Loucy (cell line): Measurements from ENCODE around the gene OXLD1.

Experiments used
- H2AFZ ChIP-seq: fragments of 200-600 bp; sonication (generic); 2 replicates; pipeline ENCODE4 v1.6.0; 2016; ENCODE audit warnings: antibody characterized with exemption, mild to moderate bottlenecking, low read length, moderate library complexity
- H3F3A ChIP-seq: fragments of 200-600 bp; 2 replicates; pipeline ENCODE4 v1.6.0; 2016; ENCODE audit warnings: antibody characterized with exemption, low read depth, mild to moderate bottlenecking
- H3K27me3 ChIP-seq: fragments of 200-600 bp; sonication (generic); 2 replicates; pipeline ENCODE4 v1.6.1; 2014; ENCODE audit warnings: low read length, mild to moderate bottlenecking; ENCODE audit not compliant: insufficient read depth, poor library complexity, severe bottlenecking
- H3K36me3 ChIP-seq: fragments of 200-600 bp; sonication (generic); 2 replicates; pipeline ENCODE4 v1.6.1; 2016; ENCODE audit warnings: low read length; ENCODE audit not compliant: insufficient read depth
- H3K4me1 ChIP-seq: fragments of 200-600 bp; sonication (generic); 2 replicates; pipeline ENCODE4 v1.5.1; 2014; ENCODE audit warnings: low read length, mild to moderate bottlenecking; ENCODE audit not compliant: insufficient read depth, poor library complexity, severe bottlenecking
- H3K4me2 ChIP-seq: fragments of 200-600 bp; sonication (generic); 2 replicates; pipeline ENCODE4 v1.6.0; 2014; ENCODE audit warnings: antibody characterized with exemption, low read length, low read depth, mild to moderate bottlenecking; ENCODE audit not compliant: poor library complexity, severe bottlenecking
- H3K4me3 ChIP-seq: fragments of 200-600 bp; sonication (generic); 2 replicates; pipeline ENCODE4 v1.5.1; 2014; ENCODE audit warnings: low read length, mild to moderate bottlenecking, mixed read lengths; ENCODE audit not compliant: poor library complexity, severe bottlenecking
- H3K79me2 ChIP-seq: fragments of 200-600 bp; sonication (generic); 2 replicates; pipeline ENCODE4 v1.6.1; 2014; ENCODE audit warnings: low read length; ENCODE audit not compliant: insufficient read depth
- H3K9ac ChIP-seq: fragments of 200-600 bp; sonication (generic); 2 replicates; pipeline ENCODE4 v1.6.0; 2014; ENCODE audit warnings: mild to moderate bottlenecking, low read depth, low read length, moderate library complexity; ENCODE audit not compliant: poor library complexity, severe bottlenecking
- H3K9me2 ChIP-seq: fragments of 200-600 bp; sonication (generic); replicated peaks from 2 replicates; pipeline ENCODE4 v1.6.1; 2016; ENCODE audit warnings: low read depth, low read length, mixed read lengths
- H3K9me3 ChIP-seq: fragments of 200-600 bp; sonication (generic); 2 replicates; pipeline ENCODE4 v1.6.1; 2014; ENCODE audit warnings: mild to moderate bottlenecking, antibody characterized with exemption, low read length, low read depth; ENCODE audit not compliant: insufficient read depth
- H4K20me1 ChIP-seq: fragments of 200-600 bp; sonication (generic); 2 replicates; pipeline ENCODE4 v1.6.0; 2014; ENCODE audit warnings: antibody characterized with exemption, low read length, mild to moderate bottlenecking; ENCODE audit not compliant: insufficient read depth, poor library complexity, severe bottlenecking
- EZH2phosphoT487 ChIP-seq: fragments of 200-600 bp; IDR thresholded peaks from 2 replicates; pipeline ENCODE4 v1.6.1; 2018; ENCODE audit warnings: antibody characterized with exemption, mild to moderate bottlenecking, moderate library complexity, borderline replicate concordance
- TF ChIP-seq, protein P1 (sequence below): fragments of 200-600 bp; sonication (generic); conservative IDR thresholded peaks from 2 replicates; pipeline ENCODE4 v1.5.1; 2014; ENCODE audit warnings: mild to moderate bottlenecking, antibody characterized with exemption, low read length

OXLD1 gene

DNA sequence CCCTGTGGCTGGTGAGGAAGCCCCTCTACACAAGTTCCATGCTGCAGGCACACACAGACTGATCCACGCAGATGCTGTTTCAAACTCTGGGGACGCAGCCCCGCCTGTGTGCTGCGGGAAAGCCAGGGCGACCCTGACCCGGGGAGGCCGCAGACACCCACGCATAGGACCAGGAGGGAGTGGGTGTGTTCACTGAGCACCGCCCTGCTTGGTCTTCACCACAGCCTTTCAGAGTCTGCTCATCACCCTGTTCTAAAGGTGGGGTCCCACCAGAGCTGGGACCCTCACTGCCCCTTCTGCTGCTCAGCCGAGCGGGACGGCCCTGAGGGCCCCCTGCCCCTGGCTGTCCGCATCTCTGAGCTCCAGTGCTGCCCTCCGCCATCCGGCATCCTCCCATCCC is 21.9 kb downstream of the OXLD1 start:
- no peaks in the 10 kb centered on the region for H3K36me3 ChIP-seq
- H3K4me1 ChIP-seq: no peaks in the 10 kb centered on the region
- no peak for TF ChIP-seq EZH2phosphoT487
- TF ChIP-seq, protein P1, sequence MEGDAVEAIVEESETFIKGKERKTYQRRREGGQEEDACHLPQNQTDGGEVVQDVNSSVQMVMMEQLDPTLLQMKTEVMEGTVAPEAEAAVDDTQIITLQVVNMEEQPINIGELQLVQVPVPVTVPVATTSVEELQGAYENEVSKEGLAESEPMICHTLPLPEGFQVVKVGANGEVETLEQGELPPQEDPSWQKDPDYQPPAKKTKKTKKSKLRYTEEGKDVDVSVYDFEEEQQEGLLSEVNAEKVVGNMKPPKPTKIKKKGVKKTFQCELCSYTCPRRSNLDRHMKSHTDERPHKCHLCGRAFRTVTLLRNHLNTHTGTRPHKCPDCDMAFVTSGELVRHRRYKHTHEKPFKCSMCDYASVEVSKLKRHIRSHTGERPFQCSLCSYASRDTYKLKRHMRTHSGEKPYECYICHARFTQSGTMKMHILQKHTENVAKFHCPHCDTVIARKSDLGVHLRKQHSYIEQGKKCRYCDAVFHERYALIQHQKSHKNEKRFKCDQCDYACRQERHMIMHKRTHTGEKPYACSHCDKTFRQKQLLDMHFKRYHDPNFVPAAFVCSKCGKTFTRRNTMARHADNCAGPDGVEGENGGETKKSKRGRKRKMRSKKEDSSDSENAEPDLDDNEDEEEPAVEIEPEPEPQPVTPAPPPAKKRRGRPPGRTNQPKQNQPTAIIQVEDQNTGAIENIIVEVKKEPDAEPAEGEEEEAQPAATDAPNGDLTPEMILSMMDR: no peak
- no peaks in the 10 kb centered on the region for H3K79me2 ChIP-seq
- H3K9me2 ChIP-seq: no peaks in the 10 kb centered on the region
- H3K4me3 ChIP-seq: no peak overlapping the region
- no peaks in the 10 kb centered on the region for H3F3A ChIP-seq
- no peak overlapping the region for H3K4me2 ChIP-seq
- H3K9me3 ChIP-seq: no peaks in the 10 kb centered on the region
- H2AFZ ChIP-seq: no peak overlapping the region
- H3K27me3 ChIP-seq: no peaks in the 10 kb centered on the region
- H4K20me1 ChIP-seq: no peaks in the 10 kb centered on the region
- H3K9ac ChIP-seq: no peak overlapping the region

DNA sequence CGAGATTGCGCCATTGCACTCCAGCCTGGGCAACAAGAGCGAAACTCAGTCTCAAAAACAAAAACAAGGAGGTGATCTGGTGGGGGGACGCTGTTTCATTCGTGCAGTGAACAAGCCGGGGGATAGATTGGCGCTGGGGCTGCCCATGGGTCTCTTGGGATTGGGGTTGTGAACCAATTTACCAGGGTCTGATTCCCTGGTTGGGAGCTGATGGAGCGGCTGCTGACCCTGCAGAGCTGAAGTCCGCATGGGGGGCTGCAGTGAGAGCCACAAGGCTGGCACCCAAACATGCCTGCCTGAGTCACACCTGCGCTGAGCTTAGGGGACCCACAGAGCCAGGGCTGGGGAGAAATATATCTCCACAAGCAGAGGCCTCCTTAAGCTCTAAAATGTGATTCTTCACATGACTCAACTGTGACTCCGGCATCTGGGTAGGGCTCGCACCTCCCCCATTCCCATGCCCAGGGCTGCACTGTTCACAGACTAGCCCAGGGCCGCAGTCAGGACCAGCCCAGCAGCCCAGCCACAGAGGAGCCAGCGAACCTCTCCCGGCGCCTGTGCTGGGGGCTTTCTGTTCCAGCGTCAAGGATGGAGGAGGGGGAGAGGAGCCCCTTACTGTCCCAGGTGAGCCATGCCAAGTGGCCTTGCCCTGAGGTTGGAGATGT is 24.4 kb downstream of the OXLD1 start:
- Histone ChIP-seq H3K4me2 (no peak overlapping the region), H3K9me2 (no peaks in the 10 kb centered on the region), H3K9ac (no peak overlapping the region), H3K4me3 (no peak overlapping the region), H2AFZ (no peak overlapping the region), H4K20me1 (no peaks in the 10 kb centered on the region), H3K79me2 (no peaks in the 10 kb centered on the region), H3K9me3 (no peaks in the 10 kb centered on the region), H3K4me1 (no peaks in the 10 kb centered on the region), H3F3A (no peaks in the 10 kb centered on the region), H3K27me3 (no peaks in the 10 kb centered on the region), H3K36me3 (no peaks in the 10 kb centered on the region)
- TF ChIP-seq EZH2phosphoT487: no peak
- TF ChIP-seq, protein P1: no peak

DNA sequence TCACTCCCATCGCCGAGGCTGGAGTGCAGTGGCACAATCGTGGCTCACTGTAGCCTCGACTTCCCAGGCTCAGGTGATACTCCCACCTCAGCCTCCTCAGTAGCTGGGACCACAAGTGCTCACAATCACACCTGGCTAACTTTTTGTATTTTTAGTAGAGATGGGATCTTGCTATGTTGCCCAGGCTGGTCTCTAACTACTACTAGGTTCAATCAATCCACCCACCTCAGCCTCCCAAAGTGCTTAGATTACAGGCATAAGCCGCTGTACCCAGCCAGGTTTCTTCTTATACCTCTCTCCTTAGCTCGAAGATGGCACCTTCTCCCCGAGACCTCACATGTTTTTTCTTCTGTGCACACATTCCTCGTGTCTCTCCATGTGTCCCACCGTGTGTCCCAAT is 26.4 kb downstream of the OXLD1 start:
- H3K9me2 ChIP-seq: no peaks in the 10 kb centered on the region
- no peak overlapping the region for H2AFZ ChIP-seq
- no peaks in the 10 kb centered on the region for H3F3A ChIP-seq
- H4K20me1 ChIP-seq: peaks cover 16% of the 10 kb centered on the region
- no peak overlapping the region for H3K4me2 ChIP-seq
- no peak overlapping the region for H3K9ac ChIP-seq
- TF ChIP-seq, protein P1: no peak
- no peak for TF ChIP-seq EZH2phosphoT487
- peaks cover 6% of the 10 kb centered on the region for H3K4me1 ChIP-seq
- H3K9me3 ChIP-seq: no peaks in the 10 kb centered on the region
- H3K27me3 ChIP-seq: no peaks in the 10 kb centered on the region
- H3K4me3 ChIP-seq: no peak overlapping the region
- H3K79me2 ChIP-seq: peaks cover 18% of the 10 kb centered on the region
- no peaks in the 10 kb centered on the region for H3K36me3 ChIP-seq
